Stimulated activated CD4-positive, alpha-beta T cell treated with anti-CD3 and anti-CD28 coated beads, Interleukin-1b, Interleukin-23, amount 100 ng/mL, for 1 hour (primary cell): ENCODE results near the gene NLGN1.

Experiments
- DNase-seq, 2 donors: peaks; one replicate each; pipeline ENCODE4 v3.0.0-alpha.2; 2020; ENCODE audit warnings: low read depth in 2 of 2

The NLGN1 gene

GRCh38 chr3:173838644-173839043, 441.1 kb downstream of the NLGN1 start:
- no peak for DNase-seq

- DNase-seq = no peak
Observed at GRCh38 chr3:173839859-173840258, 442.3 kb downstream of the NLGN1 start.

- DNase-seq = no peak
Observed at GRCh38 chr3:173841334-173841733, 443.8 kb downstream of the NLGN1 start.

- no peak for DNase-seq
Observed at GRCh38 chr3:173843060-173843459, 445.5 kb downstream of the NLGN1 start.

GRCh38 chr3:173846584-173846983, 449.0 kb downstream of the NLGN1 start:
- DNase-seq = no peak

GRCh38 chr3:173849489-173849888, 451.9 kb downstream of the NLGN1 start:
- no peak for DNase-seq

GRCh38 chr3:173857154-173857553, 459.6 kb downstream of the NLGN1 start:
- DNase-seq = no peak

- DNase-seq = no peak
Observed at GRCh38 chr3:173862701-173863100, 465.2 kb downstream of the NLGN1 start.

- no peak for DNase-seq
Observed at GRCh38 chr3:173863551-173863950, 466.0 kb downstream of the NLGN1 start.

GRCh38 chr3:173865900-173866498, 468.5 kb downstream of the NLGN1 start:
- no peak for DNase-seq

GRCh38 chr3:173869766-173870165, 472.2 kb downstream of the NLGN1 start:
- DNase-seq = no peak

- DNase-seq = no peak
Observed at GRCh38 chr3:173870976-173871375, 473.4 kb downstream of the NLGN1 start.

GRCh38 chr3:173875790-173876189, 478.2 kb downstream of the NLGN1 start:
- DNase-seq = no peak

GRCh38 chr3:173876476-173876875, 478.9 kb downstream of the NLGN1 start:
- no peak for DNase-seq

GRCh38 chr3:173887888-173888287, 490.3 kb downstream of the NLGN1 start:
- no peak for DNase-seq

GRCh38 chr3:173889596-173889995, 492.1 kb downstream of the NLGN1 start:
- no peak for DNase-seq

GRCh38 chr3:173890091-173890490, 492.5 kb downstream of the NLGN1 start:
- no peak for DNase-seq

- DNase-seq = no peak
Observed at GRCh38 chr3:173891272-173892100, 493.9 kb downstream of the NLGN1 start.

- no peak for DNase-seq
Observed at GRCh38 chr3:173892547-173892946, 495.0 kb downstream of the NLGN1 start.

- no peak for DNase-seq
Observed at GRCh38 chr3:173893066-173893465, 495.5 kb downstream of the NLGN1 start.

- DNase-seq = no peak
Observed at GRCh38 chr3:173893835-173894234, 496.3 kb downstream of the NLGN1 start.

- no peak for DNase-seq
Observed at GRCh38 chr3:173897631-173898030, 500.1 kb downstream of the NLGN1 start.

GRCh38 chr3:173901649-173902048, 504.1 kb downstream of the NLGN1 start:
- DNase-seq = no peak
